Panc1 (cell line): Measurements from ENCODE around the gene ZBTB7B. TPM values are rescaled to one million over a fixed set of nuclear protein-coding genes. Genes with fewer than 3 reads are reported as not detected.

ENCODE experiments used
- ATAC-seq: fragments of 200-7000 bp; cut with Tn5 transposase; 2 replicates; pipeline ENCODE4 v1.9.1; 2020; ENCODE audit warnings: mild to moderate bottlenecking, moderate library complexity
- BruUV-seq: library from RNA; stranded (reverse); fragments of 400-500 nt; replicated peaks from 2 replicates; lab custom pipeline; 2021; lab: Mats Ljungman, UMichigan
- CTCF ChIA-PET: fragments of 300-600 bp; sonication (Branson Sonifier 250); formaldehyde crosslinking; loops from one replicate; lab custom pipeline; 2022; ENCODE audit warnings: antibody characterized with exemption; lab: Charles Lee
- POLR2A ChIA-PET: fragments of 300-600 bp; sonication (Branson Sonifier 250); formaldehyde crosslinking; loops from one replicate; lab custom pipeline; 2022; ENCODE audit warnings: antibody characterized with exemption; lab: Charles Lee
- DNase-seq: peaks from one replicate; pipeline ENCODE4 v3.0.0-alpha.2; 2010; ENCODE audit warnings: low read depth, low spot score
- H3K27ac ChIP-seq: 2 replicates; pipeline ENCODE4 v1.5.1; 2011; ENCODE audit warnings: mild to moderate bottlenecking, low read length, inconsistent platforms
- H3K27me3 ChIP-seq: fragments of 200-500 bp; sonication (Bioruptor generic); 2 replicates; pipeline ENCODE4 v1.6.0; 2014; ENCODE audit warnings: low read length, inconsistent platforms; ENCODE audit not compliant: control insufficient read depth, insufficient read depth
- H3K36me3 ChIP-seq: fragments of 200-500 bp; sonication (Bioruptor generic); 2 replicates; pipeline ENCODE4 v1.5.1; 2014; ENCODE audit warnings: inconsistent platforms, mild to moderate bottlenecking, low read length, moderate library complexity; ENCODE audit not compliant: control insufficient read depth, insufficient read depth
- H3K4me1 ChIP-seq: 2 replicates; pipeline ENCODE4 v1.5.1; 2011; ENCODE audit warnings: inconsistent platforms, mild to moderate bottlenecking, low read length, moderate library complexity; ENCODE audit not compliant: control insufficient read depth, insufficient read depth
- H3K4me3 ChIP-seq, 2 experiments: 2 replicates each; pipeline ENCODE4 v1.5.1; 2011 to 2012; ENCODE audit warnings: low read depth in 2 of 2, low read length in 2 of 2, mild to moderate bottlenecking in 2 of 2, inconsistent platforms in 1 of 2, moderate library complexity in 1 of 2
- H3K9me3 ChIP-seq: fragments of 200-500 bp; sonication (Bioruptor generic); 2 replicates; pipeline ENCODE4 v1.5.1; 2014; ENCODE audit warnings: low read depth, mild to moderate bottlenecking, inconsistent platforms, low read length, moderate library complexity; ENCODE audit not compliant: control insufficient read depth, insufficient read depth
- CTCF ChIP-seq: fragments of 450-650 bp; IDR thresholded peaks from 2 replicates; pipeline ENCODE4 v1.5.1; 2017; ENCODE audit warnings: mild to moderate bottlenecking
- POLR2AphosphoS5 ChIP-seq: IDR thresholded peaks from 2 replicates; pipeline ENCODE4 v1.6.1; 2012; ENCODE audit warnings: mild to moderate bottlenecking, low read depth, low read length, moderate library complexity
- SIN3A ChIP-seq: IDR thresholded peaks from 2 replicates; pipeline ENCODE4 v1.6.1; 2012; ENCODE audit warnings: low read depth, mild to moderate bottlenecking, low read length, moderate library complexity, borderline replicate concordance; ENCODE audit not compliant: insufficient read depth
- TCF7L2 ChIP-seq: IDR thresholded peaks from 2 replicates; pipeline ENCODE4 v1.6.1; 2011; ENCODE audit warnings: mild to moderate bottlenecking, low read depth, low read length, inconsistent platforms
- in situ Hi-C: cut with HindIII; loops from 2 replicates; pipeline ENCODE4 v1.10.0; 2016; ENCODE audit warnings: low sequenced_read_pairs, low pct_unique_long_range_greater_than_20kb
- intact Hi-C: fragments of 100-400 bp; cut with micrococcal nuclease; formaldehyde crosslinking; loops from one replicate; pipeline ENCODE4 v1.10.0; 2022; ENCODE audit not compliant: unreplicated experiment
- total RNA-seq: library from RNA; stranded (reverse); gene quantifications from one replicate; pipeline ENCODE4 v1.2.1, GENCODE V29; 2021; ENCODE audit not compliant: unreplicated experiment
- TF ChIP-seq, protein P1 (sequence below), 2 experiments: IDR thresholded peaks; 2 replicates each; pipeline ENCODE4 v1.6.1; 2011 to 2012; ENCODE audit warnings: low read depth in 2 of 2, control low read depth in 1 of 2, low read length in 1 of 2, mild to moderate bottlenecking in 1 of 2, moderate library complexity in 1 of 2; ENCODE audit not compliant: insufficient read depth in 1 of 2

Gene ZBTB7B
- total RNA-seq, 1 experiment from 2014 or later: 55.8 TPM

DNA sequence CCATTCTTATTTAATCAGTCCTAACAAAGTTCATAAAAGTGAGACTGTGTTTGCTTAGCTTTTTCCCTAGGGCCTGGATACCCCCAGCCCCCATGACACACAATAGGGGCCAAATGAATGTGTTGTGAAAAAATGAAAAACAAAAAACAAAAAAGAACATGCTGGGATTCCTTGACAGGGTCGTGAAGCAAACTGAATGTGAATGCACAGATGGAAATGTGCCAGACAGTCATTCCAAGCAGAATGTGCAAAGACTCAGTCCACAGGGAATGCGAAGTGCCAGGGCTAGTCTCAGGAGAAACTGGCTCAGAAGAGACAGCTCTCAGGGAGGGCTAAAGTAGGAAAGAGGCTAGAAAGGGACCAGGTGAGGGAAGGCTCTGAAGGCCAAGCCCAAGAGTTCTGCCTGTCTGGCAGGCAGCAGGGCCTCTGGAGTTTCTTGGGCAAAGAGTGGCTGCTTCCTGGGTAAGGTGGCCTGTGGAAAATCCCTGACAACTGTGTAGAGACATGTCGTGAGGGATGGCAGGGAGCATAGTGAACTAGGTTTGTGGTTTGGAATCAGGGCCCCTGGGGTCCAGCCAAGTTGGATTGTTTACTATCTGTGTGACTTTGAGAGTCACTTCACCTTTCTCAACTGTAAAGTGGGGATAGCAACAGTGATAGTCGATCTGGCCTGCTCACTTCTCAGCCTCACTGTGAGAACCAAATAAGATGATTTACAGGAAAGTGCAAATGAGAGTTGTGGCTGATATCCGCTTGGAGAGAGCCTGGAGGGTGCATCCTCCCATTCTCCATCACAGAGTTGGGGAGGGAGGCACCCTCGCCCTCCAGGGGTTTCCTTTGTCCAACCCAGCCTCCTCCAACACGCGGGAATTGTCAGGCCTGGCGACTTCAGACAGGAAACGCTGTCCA is 47.3 kb downstream of the ZBTB7B start:
- peak overlapping the region; percentile 69 to 74 for H3K4me3 ChIP-seq
- no TSS peak for BruUV-seq

DNA sequence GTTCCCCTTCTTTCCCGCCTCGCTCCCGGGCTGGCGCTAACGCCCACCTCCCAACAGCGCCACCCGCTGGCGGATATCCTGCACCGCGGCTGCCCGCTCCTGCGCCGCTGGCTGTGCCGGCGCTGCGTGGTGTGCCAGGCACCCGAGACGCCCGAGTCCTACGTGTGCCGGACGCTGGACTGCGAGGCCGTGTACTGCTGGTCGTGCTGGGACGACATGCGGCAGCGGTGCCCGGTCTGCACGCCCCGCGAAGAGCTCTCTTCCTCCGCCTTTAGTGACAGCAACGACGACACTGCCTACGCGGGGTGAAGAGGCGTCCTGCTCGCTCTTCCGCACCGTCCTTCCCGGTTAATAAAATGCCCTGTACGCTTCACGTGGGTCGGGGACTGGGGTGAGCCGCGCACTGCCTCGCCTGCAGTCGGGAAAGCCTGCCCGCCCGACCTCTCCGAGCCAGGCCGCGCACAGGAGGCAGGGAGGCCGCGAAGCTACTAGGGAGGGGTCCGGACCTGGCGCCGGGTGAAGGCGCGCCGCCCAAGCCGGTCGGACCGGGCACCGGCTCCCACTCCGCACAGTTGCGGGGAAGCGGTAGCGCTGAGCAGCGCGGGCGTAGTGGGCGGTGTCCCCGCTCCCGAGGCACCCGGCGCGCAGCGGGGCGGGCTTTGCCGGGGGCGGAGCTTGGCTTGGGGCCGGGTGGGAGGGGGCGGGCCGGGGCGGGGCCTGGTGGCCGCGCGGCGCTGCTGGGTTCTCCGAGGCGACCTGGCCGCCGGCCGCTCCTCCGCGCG is 48.1 kb downstream of the ZBTB7B start, which contains the start of gene ADAM15:
Gene ADAM15, plus strand, starts transcription at position 757 of the 782 bp plus-strand sequence. CDS start 71 bp downstream, outside the sequence.
- ChIA-PET POLR2A (no interaction called here), CTCF (interaction anchor here (0.6 to 1.6 kb wide), 10 partner anchors 9 to 491 kb away, joined by 3 to 11 read pairs (median 3); no protein-coding TSS in a partner anchor)
- peaks cover 14% of the 10 kb centered on the region for H3K4me1 ChIP-seq
- ATAC-seq: peak; percentile 88
- H3K36me3 ChIP-seq: peaks cover 2% of the 10 kb centered on the region; the same call in 1 of the 2 replicates
- H3K4me3 ChIP-seq: peak within 1 kb of the TSS; percentile 69 to 74
- H3K9me3 ChIP-seq: no peaks in the 10 kb centered on the region
- H3K27me3 ChIP-seq: no peaks in the 10 kb centered on the region
- BruUV-seq: no TSS peak
- H3K27ac ChIP-seq: peak within 1 kb of the TSS; percentile 77
- intact Hi-C loops (no loop called here), in situ Hi-C loops (no loop called here)
- no peak for DNase-seq
- TF ChIP-seq TCF7L2 (no peak), CTCF (peak; percentile 97), SIN3A (no peak)
- TF ChIP-seq, protein P1, sequence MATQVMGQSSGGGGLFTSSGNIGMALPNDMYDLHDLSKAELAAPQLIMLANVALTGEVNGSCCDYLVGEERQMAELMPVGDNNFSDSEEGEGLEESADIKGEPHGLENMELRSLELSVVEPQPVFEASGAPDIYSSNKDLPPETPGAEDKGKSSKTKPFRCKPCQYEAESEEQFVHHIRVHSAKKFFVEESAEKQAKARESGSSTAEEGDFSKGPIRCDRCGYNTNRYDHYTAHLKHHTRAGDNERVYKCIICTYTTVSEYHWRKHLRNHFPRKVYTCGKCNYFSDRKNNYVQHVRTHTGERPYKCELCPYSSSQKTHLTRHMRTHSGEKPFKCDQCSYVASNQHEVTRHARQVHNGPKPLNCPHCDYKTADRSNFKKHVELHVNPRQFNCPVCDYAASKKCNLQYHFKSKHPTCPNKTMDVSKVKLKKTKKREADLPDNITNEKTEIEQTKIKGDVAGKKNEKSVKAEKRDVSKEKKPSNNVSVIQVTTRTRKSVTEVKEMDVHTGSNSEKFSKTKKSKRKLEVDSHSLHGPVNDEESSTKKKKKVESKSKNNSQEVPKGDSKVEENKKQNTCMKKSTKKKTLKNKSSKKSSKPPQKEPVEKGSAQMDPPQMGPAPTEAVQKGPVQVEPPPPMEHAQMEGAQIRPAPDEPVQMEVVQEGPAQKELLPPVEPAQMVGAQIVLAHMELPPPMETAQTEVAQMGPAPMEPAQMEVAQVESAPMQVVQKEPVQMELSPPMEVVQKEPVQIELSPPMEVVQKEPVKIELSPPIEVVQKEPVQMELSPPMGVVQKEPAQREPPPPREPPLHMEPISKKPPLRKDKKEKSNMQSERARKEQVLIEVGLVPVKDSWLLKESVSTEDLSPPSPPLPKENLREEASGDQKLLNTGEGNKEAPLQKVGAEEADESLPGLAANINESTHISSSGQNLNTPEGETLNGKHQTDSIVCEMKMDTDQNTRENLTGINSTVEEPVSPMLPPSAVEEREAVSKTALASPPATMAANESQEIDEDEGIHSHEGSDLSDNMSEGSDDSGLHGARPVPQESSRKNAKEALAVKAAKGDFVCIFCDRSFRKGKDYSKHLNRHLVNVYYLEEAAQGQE (IDR thresholded peaks at IDR 0.05; ENCODE audit: insufficient read depth in 1 of 2, low read depth in 2 of 2, low read length in 1 of 2): 0 out of 4 replicates have a peak, but pooled peaks of 1 of the 2 experiments have one; percentile 56

More for the DNA sequence above, 47.3 kb downstream of the ZBTB7B start:
- ATAC-seq (no peak), DNase-seq (no peak)
- in situ Hi-C loops (no loop called here), intact Hi-C loops (no loop called here)
- ChIA-PET POLR2A (no interaction called here), CTCF (interaction anchor here (1.4 to 1.6 kb wide), 2 partner anchors 8 to 36 kb away, joined by 3 to 11 read pairs; no protein-coding TSS in a partner anchor)
- H3K4me1 ChIP-seq: peaks cover 14% of the 10 kb centered on the region
- no peaks in the 10 kb centered on the region for H3K27me3 ChIP-seq
- H3K36me3 ChIP-seq: peaks cover 2% of the 10 kb centered on the region; the same call in 1 of the 2 replicates
- no peak for TF ChIP-seq CTCF
- no peak for TF ChIP-seq TCF7L2
- TF ChIP-seq, protein P1 (IDR thresholded peaks at IDR 0.05; ENCODE audit: insufficient read depth in 1 of 2, low read depth in 2 of 2, low read length in 1 of 2): no peak
- no peak for TF ChIP-seq POLR2AphosphoS5
- TF ChIP-seq SIN3A: no peak; the same call in 1 of the 2 replicates
- no peaks in the 10 kb centered on the region for H3K9me3 ChIP-seq
- peak overlapping the region; percentile 77 for H3K27ac ChIP-seq
